Measurements from ENCODE around the gene GPC6.

GPC6 gene

GRCh38 chr13:94333131-94333820, 1106.7 kb downstream of the GPC6 start:
- Histone ChIP-seq H3K27ac (ENCODE audit: low read depth, low read length) (no peak overlapping the region), H3K4me3 (ENCODE audit: low read length) (no peak overlapping the region), H4K8ac (ENCODE audit: low read depth, low read length) (no peak overlapping the region), H3K27me3 (ENCODE audit: insufficient read depth, low read length, poor library complexity) (no peaks in the 10 kb centered on the region), H3K4me2 (ENCODE audit: low read length) (no peak overlapping the region), H3K79me1 (ENCODE audit: low read length) (no peaks in the 10 kb centered on the region), H2BK5ac (ENCODE audit: low read length) (no peak overlapping the region), H3K56ac (ENCODE audit: low read length) (no peak overlapping the region), H3K18ac (ENCODE audit: low read length) (no peak overlapping the region), H3K4ac (ENCODE audit: low read depth, low read length) (no peak overlapping the region), H3K36me3 (ENCODE audit: control insufficient read depth, insufficient read depth, low read length) (no peaks in the 10 kb centered on the region), H4K5ac (ENCODE audit: low read length) (no peak overlapping the region), H3K23ac (ENCODE audit: low read length) (no peak overlapping the region), H2BK120ac (ENCODE audit: low read depth, low read length) (no peak overlapping the region), H3K4me1 (ENCODE audit: control insufficient read depth, low read depth, low read length) (no peaks in the 10 kb centered on the region), H2AK5ac (ENCODE audit: low read length) (no peak overlapping the region), H3K9ac (ENCODE audit: low read length) (no peak overlapping the region), H2BK15ac (replicated peaks; ENCODE audit: low read depth) (no peak overlapping the region), H3K79me2 (ENCODE audit: control insufficient read depth, insufficient read depth, low read length) (no peaks in the 10 kb centered on the region)
- no CpG with 5 or more reads among the region's 4 CpGs for WGBS (ENCODE audit: extremely low coverage, insufficient coverage, low lambda C conversion rate)
- no peak for DNase-seq

DNA sequence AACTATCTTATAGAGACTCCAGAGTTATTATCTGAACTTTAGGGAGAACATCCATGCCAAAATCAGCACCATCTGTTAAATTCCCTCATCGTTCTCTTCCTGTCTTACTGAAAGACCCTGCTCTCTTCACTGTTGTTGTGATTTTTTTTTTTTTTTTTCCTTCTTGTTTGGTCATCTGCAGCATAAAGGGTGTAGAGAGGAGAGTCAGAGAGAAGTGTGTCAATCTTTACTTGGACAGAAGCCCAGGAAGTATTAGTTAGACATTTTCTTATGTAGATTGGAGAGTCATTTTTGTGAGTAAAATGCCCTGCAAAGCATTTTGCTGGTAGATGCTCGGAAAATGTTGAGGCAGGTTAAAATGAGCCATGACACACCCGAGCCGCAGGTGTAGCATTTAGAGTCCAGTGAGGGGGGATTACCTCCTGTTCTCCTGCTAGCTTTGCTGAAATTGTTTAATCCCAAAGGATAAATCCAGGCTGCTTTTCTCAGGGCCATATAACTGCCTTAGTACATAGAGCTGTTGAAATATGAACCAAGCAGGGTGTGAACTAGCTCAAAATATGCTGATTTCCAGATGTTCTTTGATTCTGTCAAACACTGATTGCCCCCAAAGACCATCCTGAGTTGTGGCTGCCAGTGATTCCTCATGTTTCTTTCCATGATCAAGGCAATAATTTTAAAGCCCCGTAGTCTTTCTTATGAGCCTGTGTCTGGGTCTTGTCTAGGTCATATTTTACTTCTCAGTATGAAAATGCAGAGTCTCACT, 1109.3 kb downstream of the GPC6 start:
- no peak overlapping the region for H2BK15ac ChIP-seq (replicated peaks; ENCODE audit: low read depth)
- H3K18ac ChIP-seq (ENCODE audit: low read length), result no peak overlapping the region
- no peak overlapping the region for H3K9ac ChIP-seq (ENCODE audit: low read length)
- H2BK120ac ChIP-seq (ENCODE audit: low read depth, low read length), result no peak overlapping the region
- no peak for DNase-seq
- no peak overlapping the region for H2AK5ac ChIP-seq (ENCODE audit: low read length)
- no peaks in the 10 kb centered on the region for H3K27me3 ChIP-seq (ENCODE audit: insufficient read depth, low read length, poor library complexity)
- H3K79me2 ChIP-seq (ENCODE audit: control insufficient read depth, insufficient read depth, low read length), result no peaks in the 10 kb centered on the region
- no peak overlapping the region for H4K5ac ChIP-seq (ENCODE audit: low read length)
- no peaks in the 10 kb centered on the region for H3K36me3 ChIP-seq (ENCODE audit: control insufficient read depth, insufficient read depth, low read length)
- H3K4ac ChIP-seq (ENCODE audit: low read depth, low read length), result no peak overlapping the region
- H3K4me2 ChIP-seq (ENCODE audit: low read length), result no peak overlapping the region
- no peak overlapping the region for H3K4me3 ChIP-seq (ENCODE audit: low read length)
- H2BK5ac ChIP-seq (ENCODE audit: low read length), result no peak overlapping the region
- peaks cover 1% of the 10 kb centered on the region for H3K4me1 ChIP-seq (ENCODE audit: control insufficient read depth, low read depth, low read length)
- WGBS (ENCODE audit: extremely low coverage, insufficient coverage, low lambda C conversion rate), result no CpG with 5 or more reads among the region's 5 CpGs
- H3K56ac ChIP-seq (ENCODE audit: low read length), result no peak overlapping the region
- H3K79me1 ChIP-seq (ENCODE audit: low read length), result no peaks in the 10 kb centered on the region
- H4K8ac ChIP-seq (ENCODE audit: low read depth, low read length), result no peak overlapping the region
- no peak overlapping the region for H3K23ac ChIP-seq (ENCODE audit: low read length)
- no peak overlapping the region for H3K27ac ChIP-seq (ENCODE audit: low read depth, low read length)

DNA sequence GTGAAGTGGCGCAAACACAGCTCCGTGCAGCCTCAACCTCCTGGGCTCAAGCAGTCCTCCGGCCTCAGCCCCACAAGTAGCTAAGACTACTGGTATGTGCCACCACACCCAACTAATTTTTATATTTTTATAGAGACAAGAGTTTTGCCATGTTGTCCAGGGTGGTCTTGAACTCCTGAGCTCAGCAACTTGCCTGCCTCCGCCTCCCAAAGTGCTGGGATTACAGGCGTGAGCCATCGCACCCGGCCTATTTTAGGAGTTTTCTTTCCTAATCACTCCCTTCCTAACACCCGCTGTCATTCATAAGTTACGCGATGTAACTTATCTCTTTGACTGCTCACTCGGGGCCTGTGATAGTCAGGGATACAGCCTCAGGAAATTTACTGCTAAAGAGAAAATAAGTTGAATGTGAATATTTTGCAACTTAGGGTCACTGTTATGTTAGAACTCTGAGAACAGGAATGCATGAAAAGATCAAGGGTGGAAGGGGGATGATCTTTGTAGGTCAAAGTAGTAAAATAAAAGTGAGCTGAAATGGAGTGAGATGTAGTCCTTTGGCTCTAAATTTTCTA, 1112.6 kb downstream of the GPC6 start:
- Histone ChIP-seq H3K23ac (ENCODE audit: low read length) (no peak overlapping the region), H4K8ac (ENCODE audit: low read depth, low read length) (no peak overlapping the region), H4K5ac (ENCODE audit: low read length) (no peak overlapping the region), H3K79me2 (ENCODE audit: control insufficient read depth, insufficient read depth, low read length) (no peaks in the 10 kb centered on the region), H3K4me3 (ENCODE audit: low read length) (no peak overlapping the region), H3K27me3 (ENCODE audit: insufficient read depth, low read length, poor library complexity) (no peaks in the 10 kb centered on the region), H3K18ac (ENCODE audit: low read length) (no peak overlapping the region), H3K4me1 (ENCODE audit: control insufficient read depth, low read depth, low read length) (peaks cover 2% of the 10 kb centered on the region), H3K4me2 (ENCODE audit: low read length) (no peak overlapping the region), H2BK15ac (replicated peaks; ENCODE audit: low read depth) (no peak overlapping the region), H3K56ac (ENCODE audit: low read length) (no peak overlapping the region), H3K36me3 (ENCODE audit: control insufficient read depth, insufficient read depth, low read length) (no peaks in the 10 kb centered on the region), H3K79me1 (ENCODE audit: low read length) (no peaks in the 10 kb centered on the region), H2BK120ac (ENCODE audit: low read depth, low read length) (no peak overlapping the region), H2AK5ac (ENCODE audit: low read length) (no peak overlapping the region), H3K27ac (ENCODE audit: low read depth, low read length) (no peak overlapping the region), H3K9ac (ENCODE audit: low read length) (no peak overlapping the region), H2BK5ac (ENCODE audit: low read length) (no peak overlapping the region), H3K4ac (ENCODE audit: low read depth, low read length) (no peak overlapping the region)
- WGBS (ENCODE audit: extremely low coverage, insufficient coverage, low lambda C conversion rate), result no CpG with 5 or more reads among the region's 11 CpGs
- DNase-seq, result no peak

DNA sequence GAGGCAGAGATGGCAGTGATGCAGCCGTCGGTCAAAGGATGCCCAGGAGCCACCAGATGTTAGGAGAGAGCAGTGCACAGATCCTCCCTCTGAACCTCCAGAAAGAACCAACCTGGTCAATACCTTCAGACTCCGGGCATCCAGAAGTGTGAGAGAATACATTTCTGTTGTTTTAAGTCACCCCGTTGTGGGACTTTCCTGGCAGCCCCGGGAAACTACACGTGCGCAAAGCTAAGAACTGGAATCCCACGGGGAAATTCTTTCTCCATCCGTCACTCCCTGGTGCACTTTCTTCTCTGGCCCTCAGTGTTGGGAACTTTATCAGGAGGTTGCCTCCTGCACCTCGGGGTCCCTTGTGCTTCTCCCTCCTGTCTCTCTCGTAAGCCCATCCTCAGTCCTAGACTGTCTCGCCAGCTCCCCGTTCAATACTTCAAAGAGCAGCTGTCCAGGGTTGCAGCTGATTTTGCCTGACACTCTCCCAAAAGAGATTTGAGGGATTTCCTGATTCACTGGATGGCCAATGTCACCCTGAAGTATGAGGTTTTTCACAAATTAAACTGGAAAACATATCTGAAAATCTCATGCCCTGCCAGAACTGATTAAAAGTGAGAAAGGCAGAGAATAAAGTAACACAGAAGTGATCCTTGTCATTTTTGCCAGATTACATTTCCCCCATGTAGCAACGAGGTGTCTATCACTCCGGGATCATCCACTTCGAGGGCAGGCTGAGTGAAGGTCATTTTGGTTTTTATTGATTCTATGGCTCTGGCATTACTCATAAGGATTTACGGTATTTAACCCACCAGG, 1116.0 kb downstream of the GPC6 start:
- no peak overlapping the region for H4K8ac ChIP-seq (ENCODE audit: low read depth, low read length)
- H3K4ac ChIP-seq (ENCODE audit: low read depth, low read length), result no peak overlapping the region
- no peak overlapping the region for H2AK5ac ChIP-seq (ENCODE audit: low read length)
- no peaks in the 10 kb centered on the region for H3K27me3 ChIP-seq (ENCODE audit: insufficient read depth, low read length, poor library complexity)
- H3K4me1 ChIP-seq (ENCODE audit: control insufficient read depth, low read depth, low read length), result peaks cover 5% of the 10 kb centered on the region
- no peak overlapping the region for H3K18ac ChIP-seq (ENCODE audit: low read length)
- no peak overlapping the region for H3K4me3 ChIP-seq (ENCODE audit: low read length)
- no peak overlapping the region for H2BK120ac ChIP-seq (ENCODE audit: low read depth, low read length)
- no peak overlapping the region for H3K27ac ChIP-seq (ENCODE audit: low read depth, low read length)
- no peak overlapping the region for H3K9ac ChIP-seq (ENCODE audit: low read length)
- no peaks in the 10 kb centered on the region for H3K79me2 ChIP-seq (ENCODE audit: control insufficient read depth, insufficient read depth, low read length)
- no peaks in the 10 kb centered on the region for H3K36me3 ChIP-seq (ENCODE audit: control insufficient read depth, insufficient read depth, low read length)
- no peak overlapping the region for H3K4me2 ChIP-seq (ENCODE audit: low read length)
- no peak overlapping the region for H2BK15ac ChIP-seq (replicated peaks; ENCODE audit: low read depth)
- H3K79me1 ChIP-seq (ENCODE audit: low read length), result no peaks in the 10 kb centered on the region
- no peak overlapping the region for H3K56ac ChIP-seq (ENCODE audit: low read length)
- H3K23ac ChIP-seq (ENCODE audit: low read length), result no peak overlapping the region
- no CpG with 5 or more reads among the region's 17 CpGs for WGBS (ENCODE audit: extremely low coverage, insufficient coverage, low lambda C conversion rate)
- H2BK5ac ChIP-seq (ENCODE audit: low read length), result no peak overlapping the region
- DNase-seq, result no peak
- no peak overlapping the region for H4K5ac ChIP-seq (ENCODE audit: low read length)

GRCh38 chr13:94343243-94343585, 1116.6 kb downstream of the GPC6 start:
- no peak overlapping the region for H3K4me2 ChIP-seq (ENCODE audit: low read length)
- WGBS (ENCODE audit: extremely low coverage, insufficient coverage, low lambda C conversion rate), result no CpG with 5 or more reads among the region's 7 CpGs
- H4K5ac ChIP-seq (ENCODE audit: low read length), result no peak overlapping the region
- H3K79me1 ChIP-seq (ENCODE audit: low read length), result no peaks in the 10 kb centered on the region
- H3K4me3 ChIP-seq (ENCODE audit: low read length), result no peak overlapping the region
- H3K23ac ChIP-seq (ENCODE audit: low read length), result no peak overlapping the region
- no peak for DNase-seq
- no peaks in the 10 kb centered on the region for H3K79me2 ChIP-seq (ENCODE audit: control insufficient read depth, insufficient read depth, low read length)
- H3K27ac ChIP-seq (ENCODE audit: low read depth, low read length), result no peak overlapping the region
- no peak overlapping the region for H2BK120ac ChIP-seq (ENCODE audit: low read depth, low read length)
- no peak overlapping the region for H3K4ac ChIP-seq (ENCODE audit: low read depth, low read length)
- H3K4me1 ChIP-seq (ENCODE audit: control insufficient read depth, low read depth, low read length), result peaks cover 5% of the 10 kb centered on the region
- H2BK15ac ChIP-seq (replicated peaks; ENCODE audit: low read depth), result no peak overlapping the region
- H3K36me3 ChIP-seq (ENCODE audit: control insufficient read depth, insufficient read depth, low read length), result no peaks in the 10 kb centered on the region
- H3K9ac ChIP-seq (ENCODE audit: low read length), result no peak overlapping the region
- H3K27me3 ChIP-seq (ENCODE audit: insufficient read depth, low read length, poor library complexity), result no peaks in the 10 kb centered on the region
- H2BK5ac ChIP-seq (ENCODE audit: low read length), result no peak overlapping the region
- H2AK5ac ChIP-seq (ENCODE audit: low read length), result no peak overlapping the region
- no peak overlapping the region for H3K56ac ChIP-seq (ENCODE audit: low read length)
- H4K8ac ChIP-seq (ENCODE audit: low read depth, low read length), result no peak overlapping the region
- no peak overlapping the region for H3K18ac ChIP-seq (ENCODE audit: low read length)

Measured in mesendoderm (in vitro differentiated cells).